PC-9 (cell line): Measurements from ENCODE around the gene OR13C5. TPM values are rescaled to one million over a fixed set of nuclear protein-coding genes. Genes with fewer than 3 reads are reported as not detected.
"Not testable (repeated sequence)": the region's sequence is repeated elsewhere in the genome, so short reads cannot be mapped to it uniquely, and the experiment has no call there.

Experiments
- Bru-seq: library from RNA; stranded (reverse); fragments of 400-500 nt; gene quantifications from one replicate; lab custom pipeline; 2021; lab: Mats Ljungman, UMichigan
- BruChase-seq, 2 experiments: library from RNA; stranded (reverse); fragments of 400-500 nt; gene quantifications; one replicate each; lab custom pipeline; 2021; lab: Mats Ljungman, UMichigan
- BruUV-seq: library from RNA; stranded (reverse); fragments of 400-500 nt; replicated peaks from 2 replicates; lab custom pipeline; 2021; lab: Mats Ljungman, UMichigan
- CTCF ChIA-PET: fragments of 300-600 bp; sonication (Branson Sonifier 250); formaldehyde crosslinking; loops from one replicate; lab custom pipeline; 2022; ENCODE audit warnings: antibody characterized with exemption; lab: Charles Lee
- POLR2A ChIA-PET: fragments of 300-600 bp; sonication (Branson Sonifier 250); formaldehyde crosslinking; loops from one replicate; lab custom pipeline; 2022; ENCODE audit warnings: antibody characterized with exemption; ENCODE audit not compliant: unreplicated experiment; lab: Charles Lee
- DNase-seq, 2 experiments: peaks; one replicate each; pipeline versions ENCODE4 v3.0.0 to v3.0.0-alpha.2; 2015 to 2022; ENCODE audit warnings: mixed read lengths in 1 of 2
- H2AFZ ChIP-seq: fragments of 200-600 bp; sonication (generic); 2 replicates; pipeline ENCODE4 v1.8.1; 2017; ENCODE audit warnings: antibody characterized with exemption
- H3F3A ChIP-seq: fragments of 200-600 bp; sonication (generic); 2 replicates; pipeline ENCODE4 v1.8.1; 2017; ENCODE audit warnings: antibody characterized with exemption, mild to moderate bottlenecking, low read depth; ENCODE audit not compliant: insufficient read depth
- H3K27ac ChIP-seq: fragments of 200-600 bp; sonication (generic); 2 replicates; pipeline ENCODE4 v1.6.1; 2016; ENCODE audit warnings: mixed run types
- H3K27me3 ChIP-seq: fragments of 200-600 bp; sonication (generic); 2 replicates; pipeline ENCODE4 v1.6.1; 2016; ENCODE audit warnings: low read depth, mixed run types; ENCODE audit not compliant: insufficient read depth
- H3K36me3 ChIP-seq: fragments of 200-600 bp; sonication (generic); 2 replicates; pipeline ENCODE4 v1.6.1; 2016; ENCODE audit warnings: low read depth, mixed run types
- H3K4me1 ChIP-seq: fragments of 200-600 bp; sonication (generic); replicated peaks from 2 replicates; pipeline ENCODE4 v1.6.1; 2016; ENCODE audit warnings: mixed run types; ENCODE audit not compliant: insufficient read depth
- H3K4me2 ChIP-seq: fragments of 200-600 bp; sonication (generic); 2 replicates; pipeline ENCODE4 v1.6.1; 2017; ENCODE audit warnings: mixed run types
- H3K4me3 ChIP-seq: fragments of 200-600 bp; sonication (generic); 2 replicates; pipeline ENCODE4 v1.6.1; 2016; ENCODE audit warnings: mixed run types
- H3K79me2 ChIP-seq: fragments of 200-600 bp; sonication (generic); 2 replicates; pipeline ENCODE4 v1.6.1; 2017; ENCODE audit warnings: low read depth, mixed run types
- H3K9me2 ChIP-seq: fragments of 200-600 bp; sonication (generic); 2 replicates; pipeline ENCODE4 v1.8.1; 2017; ENCODE audit warnings: mild to moderate bottlenecking; ENCODE audit not compliant: insufficient read depth
- H3K9me3 ChIP-seq: fragments of 200-600 bp; sonication (generic); 2 replicates; pipeline ENCODE4 v1.8.1; 2016; ENCODE audit warnings: low read depth; ENCODE audit not compliant: insufficient read depth
- H4K20me1 ChIP-seq: fragments of 200-600 bp; sonication (generic); 2 replicates; pipeline ENCODE4 v1.8.1; 2017; ENCODE audit not compliant: insufficient read depth
- EZH2 ChIP-seq: fragments of 200-600 bp; sonication (generic); IDR thresholded peaks from 2 replicates; pipeline ENCODE4 v1.8.0; 2017; ENCODE audit warnings: antibody characterized with exemption, low read depth
- intact Hi-C: fragments of 100-400 bp; cut with micrococcal nuclease; formaldehyde crosslinking; loops from one replicate; pipeline ENCODE4 v1.10.0; 2022; ENCODE audit not compliant: unreplicated experiment
- long read RNA-seq: library from polyadenylated mRNA; stranded (forward); transcript quantifications from one replicate; pipeline ENCODE4 v2.0.0, GENCODE V29; 2022
- total RNA-seq: library from RNA; stranded (reverse); gene quantifications from 2 replicates; pipeline ENCODE4 v1.2.3, GENCODE V29; 2021
- TF ChIP-seq, protein P1 (sequence below): fragments of 200-600 bp; sonication (generic); conservative IDR thresholded peaks from 2 replicates; pipeline ENCODE4 v1.6.1; 2017; ENCODE audit warnings: mixed run types, antibody characterized with exemption, mild to moderate bottlenecking, moderate library complexity

The OR13C5 gene, protein sequence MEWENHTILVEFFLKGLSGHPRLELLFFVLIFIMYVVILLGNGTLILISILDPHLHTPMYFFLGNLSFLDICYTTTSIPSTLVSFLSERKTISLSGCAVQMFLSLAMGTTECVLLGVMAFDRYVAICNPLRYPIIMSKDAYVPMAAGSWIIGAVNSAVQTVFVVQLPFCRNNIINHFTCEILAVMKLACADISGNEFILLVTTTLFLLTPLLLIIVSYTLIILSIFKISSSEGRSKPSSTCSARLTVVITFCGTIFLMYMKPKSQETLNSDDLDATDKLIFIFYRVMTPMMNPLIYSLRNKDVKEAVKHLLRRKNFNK
- total RNA-seq (not detected in 2 replicates), Bru-seq, nascent RNA (percentile 25 among the genes with signal in this experiment), BruChase-seq, experiment 1, labeled RNA remaining after a 2-hour chase (not detected), BruChase-seq, experiment 2, labeled RNA remaining after a 6-hour chase (not detected)
- long read RNA-seq = 0 reads

DNA sequence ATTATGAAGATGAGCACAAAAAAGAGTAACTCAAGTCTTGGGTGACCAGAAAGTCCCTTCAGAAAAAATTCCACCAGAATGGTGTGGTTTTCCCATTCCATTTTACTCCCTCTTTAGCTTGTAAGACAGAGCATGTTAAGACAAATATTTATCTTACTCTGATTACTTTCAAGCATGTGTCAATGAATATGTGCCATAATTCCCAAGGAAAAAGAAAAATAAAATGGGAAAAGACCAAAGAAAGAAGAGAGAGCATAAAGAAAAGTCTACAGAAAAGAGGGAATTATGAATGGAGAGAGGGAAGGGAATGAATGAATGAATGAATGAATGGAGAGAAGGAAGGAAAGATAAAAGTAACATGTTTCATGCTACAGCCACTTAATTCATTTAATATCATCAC, at the start of gene OR13C5:
Gene OR13C5 (minus strand): TSS at position 101 of the 400 bp plus-strand sequence. CDS start 0 bp downstream, at position 101.
- CTCF ChIA-PET, H3K36me3 ChIP-seq, H3K4me1 ChIP-seq, H3K4me2 ChIP-seq, H3K9me3 ChIP-seq, H3K9me2 ChIP-seq, H3F3A ChIP-seq, H4K20me1 ChIP-seq, BruUV-seq, H3K27ac ChIP-seq, H3K79me2 ChIP-seq, H3K4me3 ChIP-seq, intact Hi-C loops, H3K27me3 ChIP-seq, DNase-seq, H2AFZ ChIP-seq: not testable (repeated sequence)
- POLR2A ChIA-PET = interaction anchor here (0.7 kb wide), 1 partner anchor 484 kb away, joined by 6 read pairs; no protein-coding TSS in a partner anchor

DNA sequence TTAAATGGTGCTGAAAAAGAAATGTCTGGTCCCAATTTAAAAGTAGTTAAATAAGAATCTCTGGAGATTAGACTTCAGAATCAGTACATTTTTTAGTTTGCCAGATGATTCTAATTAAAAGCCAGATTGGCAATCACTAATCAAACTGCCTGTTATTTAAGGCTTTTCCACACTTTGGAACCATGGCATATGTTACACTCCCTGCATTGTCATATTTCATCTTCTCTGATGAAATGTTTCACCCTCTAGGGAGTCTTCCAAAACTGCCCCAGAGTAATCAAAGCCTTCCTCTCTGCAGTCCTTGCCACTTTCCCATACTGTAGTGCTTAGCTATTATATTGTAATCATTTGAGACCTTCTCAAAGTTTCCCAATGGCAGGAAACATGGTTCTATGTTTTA, 36.2 kb upstream of the OR13C5 start:
- no peaks in the 10 kb centered on the region for H3F3A ChIP-seq
- no peak for DNase-seq
- CTCF ChIA-PET = no interaction called here
- no peak for TF ChIP-seq EZH2
- TF ChIP-seq, protein P1, sequence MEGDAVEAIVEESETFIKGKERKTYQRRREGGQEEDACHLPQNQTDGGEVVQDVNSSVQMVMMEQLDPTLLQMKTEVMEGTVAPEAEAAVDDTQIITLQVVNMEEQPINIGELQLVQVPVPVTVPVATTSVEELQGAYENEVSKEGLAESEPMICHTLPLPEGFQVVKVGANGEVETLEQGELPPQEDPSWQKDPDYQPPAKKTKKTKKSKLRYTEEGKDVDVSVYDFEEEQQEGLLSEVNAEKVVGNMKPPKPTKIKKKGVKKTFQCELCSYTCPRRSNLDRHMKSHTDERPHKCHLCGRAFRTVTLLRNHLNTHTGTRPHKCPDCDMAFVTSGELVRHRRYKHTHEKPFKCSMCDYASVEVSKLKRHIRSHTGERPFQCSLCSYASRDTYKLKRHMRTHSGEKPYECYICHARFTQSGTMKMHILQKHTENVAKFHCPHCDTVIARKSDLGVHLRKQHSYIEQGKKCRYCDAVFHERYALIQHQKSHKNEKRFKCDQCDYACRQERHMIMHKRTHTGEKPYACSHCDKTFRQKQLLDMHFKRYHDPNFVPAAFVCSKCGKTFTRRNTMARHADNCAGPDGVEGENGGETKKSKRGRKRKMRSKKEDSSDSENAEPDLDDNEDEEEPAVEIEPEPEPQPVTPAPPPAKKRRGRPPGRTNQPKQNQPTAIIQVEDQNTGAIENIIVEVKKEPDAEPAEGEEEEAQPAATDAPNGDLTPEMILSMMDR = no peak
- no peaks in the 10 kb centered on the region for H3K79me2 ChIP-seq
- H3K4me3 ChIP-seq = no peak overlapping the region
- H3K4me1 ChIP-seq = no peaks in the 10 kb centered on the region
- no peak overlapping the region for H3K27ac ChIP-seq
- POLR2A ChIA-PET = no interaction called here
- no peaks in the 10 kb centered on the region for H4K20me1 ChIP-seq
- intact Hi-C loops = no loop called here
- H2AFZ ChIP-seq = no peak overlapping the region
- no TSS peak for BruUV-seq
- H3K9me3 ChIP-seq = no peaks in the 10 kb centered on the region
- H3K27me3 ChIP-seq = no peaks in the 10 kb centered on the region
- H3K4me2 ChIP-seq = no peak overlapping the region
- H3K36me3 ChIP-seq = no peaks in the 10 kb centered on the region
- H3K9me2 ChIP-seq = no peaks in the 10 kb centered on the region

DNA sequence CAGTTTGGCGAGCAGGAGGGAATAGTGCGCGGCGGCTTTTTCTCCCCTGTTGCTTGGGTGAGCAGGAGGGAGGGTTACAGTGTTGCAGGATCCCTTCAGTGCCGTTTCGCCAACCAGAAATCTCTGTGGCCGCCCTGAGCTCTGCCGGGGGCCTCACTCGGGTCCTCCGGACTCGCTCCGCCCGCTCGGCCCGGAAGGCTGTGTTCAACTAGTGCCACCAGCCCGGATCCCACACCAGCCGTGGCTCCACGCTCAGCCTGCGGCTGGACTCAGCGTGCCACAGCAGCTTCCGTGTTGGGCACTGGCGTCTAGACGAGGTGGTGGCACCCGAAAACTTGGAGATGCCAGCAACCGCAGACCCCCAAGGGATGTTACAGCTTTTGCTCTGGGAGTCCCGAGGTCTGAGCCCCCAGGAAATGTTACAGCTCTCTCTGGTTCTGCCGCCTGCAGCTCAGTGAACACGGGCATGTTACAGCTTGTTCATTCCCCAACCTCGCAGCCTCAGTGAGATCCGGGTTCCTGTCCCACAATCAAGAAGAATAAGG, 34.8 kb upstream of the OR13C5 start:
- H2AFZ ChIP-seq = no peak overlapping the region
- H3F3A ChIP-seq = no peaks in the 10 kb centered on the region
- H3K79me2 ChIP-seq = no peaks in the 10 kb centered on the region
- H3K9me2 ChIP-seq = no peaks in the 10 kb centered on the region
- no peak overlapping the region for H3K4me3 ChIP-seq
- ChIA-PET CTCF (no interaction called here), POLR2A (no interaction called here)
- H3K4me1 ChIP-seq = no peaks in the 10 kb centered on the region
- TF ChIP-seq EZH2 = no peak
- TF ChIP-seq, protein P1 = no peak
- no peaks in the 10 kb centered on the region for H3K9me3 ChIP-seq
- H3K36me3 ChIP-seq = no peaks in the 10 kb centered on the region
- no peaks in the 10 kb centered on the region for H4K20me1 ChIP-seq
- DNase-seq = no peak
- no peak overlapping the region for H3K4me2 ChIP-seq
- H3K27me3 ChIP-seq = no peaks in the 10 kb centered on the region
- intact Hi-C loops = no loop called here
- no peak overlapping the region for H3K27ac ChIP-seq
- no TSS peak for BruUV-seq

DNA sequence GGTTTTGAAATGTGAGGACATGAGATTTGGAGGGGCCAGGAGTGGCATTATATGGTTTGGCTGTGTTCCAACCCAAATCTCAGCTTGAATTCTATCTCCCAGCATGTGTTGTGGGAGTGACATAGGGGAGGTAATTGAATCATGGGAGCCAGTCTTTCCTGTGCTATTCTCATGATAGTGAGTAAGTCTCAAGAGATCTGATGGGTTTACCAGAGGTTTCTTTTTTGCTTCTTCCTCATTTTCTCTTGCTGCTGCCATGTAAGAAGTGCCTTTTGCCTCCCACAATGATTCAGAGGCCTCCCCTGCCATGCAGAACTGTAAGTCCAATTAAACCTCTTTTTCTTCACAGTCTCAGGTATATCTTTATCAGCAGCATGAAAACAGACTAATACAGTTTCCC, 26.8 kb upstream of the OR13C5 start:
- H3K36me3 ChIP-seq, H3F3A ChIP-seq, CTCF ChIA-PET, BruUV-seq, H3K27ac ChIP-seq, POLR2A ChIA-PET, H2AFZ ChIP-seq, DNase-seq, H3K4me3 ChIP-seq, H3K4me1 ChIP-seq, H3K4me2 ChIP-seq, H3K9me3 ChIP-seq, intact Hi-C loops, H3K79me2 ChIP-seq, H3K9me2 ChIP-seq, H3K27me3 ChIP-seq, H4K20me1 ChIP-seq: not testable (repeated sequence)
